Cardiac muscle cell (in vitro differentiated cells and primary cell): Measurements from ENCODE around the gene TGFBR1. TPM values are rescaled to one million over a fixed set of nuclear protein-coding genes. Genes with fewer than 3 reads are reported as not detected.

ENCODE experiments used
- DNase-seq, 2 donors: peaks; one replicate each; pipeline versions ENCODE4 v3.0.0 to v3.0.0-alpha.2; 2010 to 2017; ENCODE audit warnings: low read depth in 1 of 2, low spot score in 1 of 2
- H3K27ac ChIP-seq: fragments of 200-600 bp; sonication (generic); 2 replicates; pipeline ENCODE4 v1.5.1; 2016
- H3K27me3 ChIP-seq: fragments of 200-600 bp; sonication (generic); 2 replicates; pipeline ENCODE4 v1.6.0; 2016; ENCODE audit warnings: control low read depth
- H3K36me3 ChIP-seq: fragments of 200-600 bp; sonication (generic); 2 replicates; pipeline ENCODE4 v1.5.1; 2016; ENCODE audit warnings: control low read depth
- H3K4me1 ChIP-seq: fragments of 200-600 bp; sonication (generic); 2 replicates; pipeline ENCODE4 v1.8.1; 2017; ENCODE audit warnings: low read depth, mild to moderate bottlenecking, mixed run types
- H3K4me3 ChIP-seq: fragments of 200-600 bp; sonication (generic); 2 replicates; pipeline ENCODE4 v1.5.1; 2016; ENCODE audit warnings: mild to moderate bottlenecking
- H3K9me3 ChIP-seq: fragments of 200-600 bp; sonication (generic); 2 replicates; pipeline ENCODE4 v1.5.1; 2017; ENCODE audit warnings: low read depth, mild to moderate bottlenecking, control low read depth
- CTCF ChIP-seq: IDR thresholded peaks from 2 replicates; pipeline ENCODE4 v1.5.1; 2012; ENCODE audit warnings: low read depth, mild to moderate bottlenecking, low read length
- polyA plus RNA-seq: library from polyadenylated mRNA; unstranded; fragments of >200 nt; fragmentation: Nextera tagmentation; extraction: Ambion mirVana; gene quantifications from 2 replicates; pipeline ENCODE4 v1.2.1, GENCODE V29; 2016
- total RNA-seq: library from RNA; depleted of rRNA; stranded (reverse); fragments of >200 nt; gene quantifications from 2 replicates; pipeline ENCODE4 v1.2.3, GENCODE V29; 2016

Gene TGFBR1
- total and polyA plus RNA-seq, 2 experiments from 2014 or later = 11.1 to 17.2 TPM

GRCh38 chr9:99069075-99069474 lies 35.8 kb upstream of the TGFBR1 start:
- DNase-seq = no peak
- Histone ChIP-seq H3K36me3 (no peaks in the 10 kb centered on the region), H3K9me3 (no peaks in the 10 kb centered on the region), H3K4me1 (no peaks in the 10 kb centered on the region), H3K27ac (no peak overlapping the region), H3K27me3 (no peaks in the 10 kb centered on the region), H3K4me3 (no peak overlapping the region)
- no peak for TF ChIP-seq CTCF

- Histone ChIP-seq H3K27ac (no peak overlapping the region), H3K27me3 (no peaks in the 10 kb centered on the region)
Observed at GRCh38 chr9:99069546-99069945, 35.4 kb upstream of the TGFBR1 start.

GRCh38 chr9:99070681-99071080 lies 34.2 kb upstream of the TGFBR1 start:
- Histone ChIP-seq H3K27me3 (no peaks in the 10 kb centered on the region), H3K9me3 (no peaks in the 10 kb centered on the region), H3K4me3 (no peak overlapping the region), H3K36me3 (no peaks in the 10 kb centered on the region), H3K4me1 (no peaks in the 10 kb centered on the region), H3K27ac (no peak overlapping the region)
- no peak for DNase-seq
- no peak for TF ChIP-seq CTCF

More at GRCh38 chr9:99069546-99069945, 35.4 kb upstream of the TGFBR1 start:
- no peak for DNase-seq
- Histone ChIP-seq H3K4me1 (no peaks in the 10 kb centered on the region), H3K4me3 (no peak overlapping the region), H3K9me3 (no peaks in the 10 kb centered on the region), H3K36me3 (no peaks in the 10 kb centered on the region)
- no peak for TF ChIP-seq CTCF

- H3K9me3 ChIP-seq = no peaks in the 10 kb centered on the region
- H3K4me1 ChIP-seq = no peaks in the 10 kb centered on the region
- no peak for DNase-seq
- no peak for TF ChIP-seq CTCF
- H3K27ac ChIP-seq = no peak overlapping the region
- no peak overlapping the region for H3K4me3 ChIP-seq
- no peaks in the 10 kb centered on the region for H3K27me3 ChIP-seq
- no peaks in the 10 kb centered on the region for H3K36me3 ChIP-seq
Observed at GRCh38 chr9:99071313-99072039, 33.4 kb upstream of the TGFBR1 start.

GRCh38 chr9:99072040-99072394 lies 32.9 kb upstream of the TGFBR1 start:
- no peaks in the 10 kb centered on the region for H3K4me1 ChIP-seq
- H3K27me3 ChIP-seq = no peaks in the 10 kb centered on the region
- H3K4me3 ChIP-seq = no peak overlapping the region
- no peaks in the 10 kb centered on the region for H3K36me3 ChIP-seq
- no peak for DNase-seq
- no peak overlapping the region for H3K27ac ChIP-seq
- no peak for TF ChIP-seq CTCF
- H3K9me3 ChIP-seq = no peaks in the 10 kb centered on the region

- no peak overlapping the region for H3K27ac ChIP-seq
- no peaks in the 10 kb centered on the region for H3K36me3 ChIP-seq
- no peak for DNase-seq
- no peak for TF ChIP-seq CTCF
- no peaks in the 10 kb centered on the region for H3K9me3 ChIP-seq
- H3K4me3 ChIP-seq = no peak overlapping the region
- H3K27me3 ChIP-seq = no peaks in the 10 kb centered on the region
- no peaks in the 10 kb centered on the region for H3K4me1 ChIP-seq
Observed at GRCh38 chr9:99073347-99073746, 31.6 kb upstream of the TGFBR1 start.
